ENCODE data around the gene IVNS1ABP.

The IVNS1ABP gene

DNA sequence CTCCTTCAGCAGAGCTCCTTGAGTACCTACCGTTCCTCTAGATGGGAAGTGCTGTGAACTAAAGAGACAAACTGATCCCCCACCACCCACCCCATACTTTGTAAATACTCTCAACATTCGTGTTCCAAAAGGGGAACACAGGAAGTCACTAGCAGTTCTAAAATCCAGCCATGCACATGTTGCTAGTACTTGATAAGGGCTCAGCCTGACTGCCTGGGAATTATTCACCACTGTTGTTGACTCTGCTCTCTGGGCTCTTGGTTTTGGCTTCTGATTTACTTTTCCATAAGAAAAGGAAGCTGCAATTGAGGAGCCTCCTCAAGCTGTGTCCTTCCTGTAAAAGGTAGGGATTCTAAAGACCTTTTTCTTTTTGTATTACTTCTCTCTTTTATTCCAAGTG is 67.5 kb downstream of the IVNS1ABP start:
- DNase-seq, result no peak
